ENCODE measurements around the gene FEM1B. TPM values are rescaled to one million over a fixed set of nuclear protein-coding genes. Genes with fewer than 3 reads are reported as not detected.

FEM1B gene
- total RNA-seq, 2 experiments from 2014 or later = 35.5 to 37.3 TPM

- CTCF ChIA-PET (ENCODE audit: unreplicated experiment) = no interaction called here
- no peak for DNase-seq (ENCODE audit: low spot score)
- H2AFZ ChIP-seq (ENCODE audit: low read length) = no peak overlapping the region
Measured at GRCh38 chr15:68311859-68312557, 34.5 kb downstream of the FEM1B start.

GRCh38 chr15:68312701-68313204 is 35.2 kb downstream of the FEM1B start:
- Histone ChIP-seq H3K4me2 (ENCODE audit: low read length) (no peak overlapping the region), H3K9me2 (ENCODE audit: insufficient read depth, low read length) (no peaks in the 10 kb centered on the region), H3K4me3 (ENCODE audit: low read depth, low read length, poor library complexity, severe bottlenecking) (no peak overlapping the region), H3K36me3 (ENCODE audit: insufficient read depth, low read length) (no peaks in the 10 kb centered on the region), H4K20me1 (ENCODE audit: insufficient read depth, low read length) (no peaks in the 10 kb centered on the region), H3K4me1 (ENCODE audit: insufficient read depth, low read length, poor library complexity, severe bottlenecking) (no peaks in the 10 kb centered on the region), H3K27ac (ENCODE audit: low read depth, low read length, poor library complexity, severe bottlenecking) (no peak overlapping the region), H2AFZ (ENCODE audit: low read length) (no peak overlapping the region), H3K79me2 (ENCODE audit: insufficient read depth, low read depth, low read length) (no peaks in the 10 kb centered on the region), H3K9me3 (ENCODE audit: low read length) (no peaks in the 10 kb centered on the region)
- POLR2A ChIA-PET = interaction anchor here (0.5 kb wide), 1 partner anchor 16 kb away, joined by 3 read pairs; no protein-coding TSS in a partner anchor
- no peak for DNase-seq (ENCODE audit: low spot score)
- no TSS peak for BruUV-seq (replicated peaks)
- CTCF ChIA-PET (ENCODE audit: unreplicated experiment) = no interaction called here
- no peak for TF ChIP-seq EZH2phosphoT487 (IDR thresholded peaks at IDR 0.05; ENCODE audit: borderline replicate concordance, low read depth, low read length)
- TF ChIP-seq CTCF (conservative IDR thresholded peaks at IDR 0.05; ENCODE audit: low read length) = no peak
- intact Hi-C loops (cut with micrococcal nuclease; ENCODE audit: unreplicated experiment) = no loop called here

More at GRCh38 chr15:68311859-68312557, 34.5 kb downstream of the FEM1B start:
- Histone ChIP-seq H3K9me3 (ENCODE audit: low read length) (no peaks in the 10 kb centered on the region), H3K4me3 (ENCODE audit: low read depth, low read length, poor library complexity, severe bottlenecking) (no peak overlapping the region), H3K4me2 (ENCODE audit: low read length) (no peak overlapping the region), H3K79me2 (ENCODE audit: insufficient read depth, low read depth, low read length) (no peaks in the 10 kb centered on the region), H3K9me2 (ENCODE audit: insufficient read depth, low read length) (no peaks in the 10 kb centered on the region), H3K36me3 (ENCODE audit: insufficient read depth, low read length) (no peaks in the 10 kb centered on the region), H3K27ac (ENCODE audit: low read depth, low read length, poor library complexity, severe bottlenecking) (no peak overlapping the region), H3K4me1 (ENCODE audit: insufficient read depth, low read length, poor library complexity, severe bottlenecking) (no peaks in the 10 kb centered on the region), H4K20me1 (ENCODE audit: insufficient read depth, low read length) (no peaks in the 10 kb centered on the region)
- TF ChIP-seq CTCF (conservative IDR thresholded peaks at IDR 0.05; ENCODE audit: low read length) (no peak), EZH2phosphoT487 (IDR thresholded peaks at IDR 0.05; ENCODE audit: borderline replicate concordance, low read depth, low read length) (no peak)
- intact Hi-C loops (cut with micrococcal nuclease; ENCODE audit: unreplicated experiment) = no loop called here
- POLR2A ChIA-PET = no interaction called here
- BruUV-seq (replicated peaks) = no TSS peak

All from OCI-LY7 (cell line).